ENCODE data around the gene LARGE1. TPM values are rescaled to one million over a fixed set of nuclear protein-coding genes. Genes with fewer than 3 reads are reported as not detected.

Gene LARGE1
- total and polyA plus RNA-seq, 4 experiments from 2014 or later = 0.06 to 1.1 (median 1.0) TPM; not detected in 1

DNA sequence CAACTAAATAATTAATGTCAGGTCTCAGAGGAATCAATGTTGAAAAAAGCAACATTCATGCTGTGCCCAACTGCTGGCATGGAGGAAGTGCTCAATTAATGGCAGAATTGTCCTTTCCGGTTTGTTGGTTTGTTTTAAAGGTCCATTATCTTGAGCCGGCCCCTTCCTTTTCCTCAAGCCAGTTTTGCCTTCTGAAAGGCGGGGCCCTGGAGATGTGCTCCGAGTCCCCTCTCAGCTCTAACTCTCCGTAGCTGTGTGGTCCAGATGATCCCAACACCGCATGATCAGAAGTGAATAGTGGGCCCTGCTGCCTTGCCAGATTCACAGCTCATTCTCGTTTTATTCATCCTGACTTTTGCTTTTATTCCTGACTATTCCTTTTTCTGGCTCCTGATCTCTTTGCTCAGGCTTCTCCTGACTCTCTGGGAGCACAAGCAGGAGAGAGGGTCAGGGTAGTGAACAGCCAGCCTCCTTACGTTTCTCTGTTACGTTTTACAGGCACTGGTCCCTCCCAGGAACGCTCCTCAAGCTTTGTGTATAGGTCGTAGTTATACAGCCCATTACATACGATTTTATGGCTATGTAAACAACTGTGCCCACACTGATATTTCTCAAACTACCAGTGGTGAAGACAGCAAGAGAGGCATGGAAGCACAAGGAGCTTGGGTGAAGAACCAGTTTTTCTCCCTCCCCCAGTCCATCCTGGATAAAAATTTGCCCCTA is 265.9 kb downstream of the LARGE1 start:
- no peaks in the 10 kb centered on the region for H3K36me3 ChIP-seq (ENCODE audit: insufficient read depth, low read length)
- no peaks in the 10 kb centered on the region for H3K36me3 Mint-ChIP-seq
- H3K9me3 ChIP-seq (ENCODE audit: control insufficient read depth in 1 of 2, low read length in 2 of 2) = peaks cover 0 to 5% of the 10 kb centered on the region in 2 donors
- H3K4me1 Mint-ChIP-seq = no peaks in the 10 kb centered on the region
- H3K4me3 ChIP-seq (ENCODE audit: low read length in 2 of 2) = no peak overlapping the region
- ChIA-PET POLR2A (ENCODE audit: partially characterized antibody) (no interaction called here), CTCF (ENCODE audit: partially characterized antibody) (no interaction called here)
- no peak overlapping the region for H3K27ac Mint-ChIP-seq
- H3K9me3 Mint-ChIP-seq = peaks cover 5 to 36% (median 27%) of the 10 kb centered on the region in 8 donors
- peaks cover 0 to 2% of the 10 kb centered on the region in 2 donors for H3K27me3 Mint-ChIP-seq
- no peak overlapping the region for H3K4me3 Mint-ChIP-seq
- H3K27me3 ChIP-seq (ENCODE audit: insufficient read depth, low read length) = no peaks in the 10 kb centered on the region
- no peak overlapping the region for H3K27ac ChIP-seq (ENCODE audit: low read depth, low read length)
- intact Hi-C loops (cut with micrococcal nuclease) = no loop called here
- no peaks in the 10 kb centered on the region for H3K4me1 ChIP-seq (ENCODE audit: insufficient read depth, low read length)
- DNase-seq = no peak

GRCh38 chr22:33653532-33654063 is 266.7 kb downstream of the LARGE1 start:
- H3K27ac ChIP-seq (ENCODE audit: low read depth, low read length) = no peak overlapping the region
- Mint-ChIP-seq H3K4me3 (no peak overlapping the region), H3K36me3 (no peaks in the 10 kb centered on the region), H3K9me3 (peaks cover 5 to 39% (median 26%) of the 10 kb centered on the region in 8 donors), H3K27me3 (peaks cover 0 to 2% of the 10 kb centered on the region in 2 donors), H3K4me1 (no peaks in the 10 kb centered on the region), H3K27ac (no peak overlapping the region)
- intact Hi-C loops (cut with micrococcal nuclease) = no loop called here
- DNase-seq = no peak
- H3K4me1 ChIP-seq (ENCODE audit: insufficient read depth, low read length) = no peaks in the 10 kb centered on the region
- no peaks in the 10 kb centered on the region for H3K36me3 ChIP-seq (ENCODE audit: insufficient read depth, low read length)
- H3K27me3 ChIP-seq (ENCODE audit: insufficient read depth, low read length) = no peaks in the 10 kb centered on the region
- H3K9me3 ChIP-seq (ENCODE audit: control insufficient read depth in 1 of 2, low read length in 2 of 2) = peaks cover 0 to 5% of the 10 kb centered on the region in 2 donors
- CTCF ChIA-PET (ENCODE audit: partially characterized antibody) = no interaction called here
- POLR2A ChIA-PET (ENCODE audit: partially characterized antibody) = no interaction called here
- H3K4me3 ChIP-seq (ENCODE audit: low read length in 2 of 2) = no peak overlapping the region

DNA sequence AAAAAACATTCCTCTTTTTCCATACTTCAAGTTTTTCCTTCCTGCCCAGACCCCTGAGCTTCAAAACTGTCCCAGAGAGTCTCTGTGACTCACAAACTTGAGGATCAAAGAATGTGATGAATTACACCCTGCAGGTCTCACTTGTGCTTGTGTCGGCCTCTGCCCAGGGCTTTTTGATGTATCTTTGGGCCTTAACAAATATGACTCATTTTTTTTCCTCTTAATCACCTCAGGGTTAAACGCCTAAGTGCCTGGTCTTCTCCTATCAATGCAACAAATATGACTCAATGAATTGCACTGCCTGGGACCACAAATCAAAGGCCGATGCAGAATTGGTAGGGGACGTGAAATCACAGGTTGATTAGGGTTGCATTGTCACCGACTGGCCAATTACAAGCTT is 267.7 kb downstream of the LARGE1 start:
- no peak for DNase-seq
- CTCF ChIA-PET (ENCODE audit: partially characterized antibody) = no interaction called here
- H3K36me3 Mint-ChIP-seq = no peaks in the 10 kb centered on the region
- H3K4me3 Mint-ChIP-seq = no peak overlapping the region
- no peaks in the 10 kb centered on the region for H3K4me1 Mint-ChIP-seq
- peaks cover 0 to 2% of the 10 kb centered on the region in 2 donors for H3K27me3 Mint-ChIP-seq
- no peak overlapping the region for H3K4me3 ChIP-seq (ENCODE audit: low read length in 2 of 2)
- no peaks in the 10 kb centered on the region for H3K4me1 ChIP-seq (ENCODE audit: insufficient read depth, low read length)
- intact Hi-C loops (cut with micrococcal nuclease) = no loop called here
- POLR2A ChIA-PET (ENCODE audit: partially characterized antibody) = no interaction called here
- no peak overlapping the region for H3K27ac Mint-ChIP-seq
- H3K9me3 ChIP-seq (ENCODE audit: control insufficient read depth in 1 of 2, low read length in 2 of 2) = peaks cover 0 to 2% of the 10 kb centered on the region in 2 donors
- H3K9me3 Mint-ChIP-seq = peaks cover 5 to 43% (median 27%) of the 10 kb centered on the region in 8 donors
- no peaks in the 10 kb centered on the region for H3K27me3 ChIP-seq (ENCODE audit: insufficient read depth, low read length)
- H3K27ac ChIP-seq (ENCODE audit: low read depth, low read length) = no peak overlapping the region
- no peaks in the 10 kb centered on the region for H3K36me3 ChIP-seq (ENCODE audit: insufficient read depth, low read length)

DNA sequence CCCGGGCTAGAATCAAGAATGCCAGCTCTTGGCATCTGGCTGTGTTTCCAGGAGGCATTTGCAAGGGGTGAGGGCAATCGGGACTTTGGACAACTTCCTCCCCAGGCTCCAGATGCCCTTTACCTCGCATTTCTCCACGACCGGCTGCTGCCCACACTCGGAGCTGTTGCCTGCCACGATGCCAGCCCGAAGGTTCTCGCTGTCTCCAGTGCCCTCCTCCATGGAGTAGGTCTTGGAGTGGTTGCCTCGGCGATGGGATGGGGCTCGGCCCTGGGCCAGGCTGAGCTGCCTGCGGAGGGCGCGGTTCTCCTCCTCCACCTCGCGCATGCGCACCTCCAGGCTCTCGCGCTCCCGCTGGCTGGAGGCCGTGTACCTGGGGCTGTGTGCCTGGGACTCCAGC is 270.0 kb downstream of the LARGE1 start:
- Histone ChIP-seq H3K4me3 (ENCODE audit: low read length in 2 of 2) (no peak overlapping the region), H3K36me3 (ENCODE audit: insufficient read depth, low read length) (no peaks in the 10 kb centered on the region), H3K27me3 (ENCODE audit: insufficient read depth, low read length) (no peaks in the 10 kb centered on the region), H3K27ac (ENCODE audit: low read depth, low read length) (no peak overlapping the region), H3K9me3 (ENCODE audit: control insufficient read depth in 1 of 2, low read length in 2 of 2) (no peaks in the 10 kb centered on the region), H3K4me1 (ENCODE audit: insufficient read depth, low read length) (no peaks in the 10 kb centered on the region)
- ChIA-PET CTCF (ENCODE audit: partially characterized antibody) (no interaction called here), POLR2A (ENCODE audit: partially characterized antibody) (no interaction called here)
- Mint-ChIP-seq H3K9me3 (peaks cover 5 to 39% (median 20%) of the 10 kb centered on the region in 8 donors), H3K27me3 (peaks cover 0 to 2% of the 10 kb centered on the region in 2 donors), H3K27ac (no peak overlapping the region), H3K4me3 (no peak overlapping the region), H3K4me1 (no peaks in the 10 kb centered on the region), H3K36me3 (no peaks in the 10 kb centered on the region)
- no peak for DNase-seq
- intact Hi-C loops (cut with micrococcal nuclease) = no loop called here

DNA sequence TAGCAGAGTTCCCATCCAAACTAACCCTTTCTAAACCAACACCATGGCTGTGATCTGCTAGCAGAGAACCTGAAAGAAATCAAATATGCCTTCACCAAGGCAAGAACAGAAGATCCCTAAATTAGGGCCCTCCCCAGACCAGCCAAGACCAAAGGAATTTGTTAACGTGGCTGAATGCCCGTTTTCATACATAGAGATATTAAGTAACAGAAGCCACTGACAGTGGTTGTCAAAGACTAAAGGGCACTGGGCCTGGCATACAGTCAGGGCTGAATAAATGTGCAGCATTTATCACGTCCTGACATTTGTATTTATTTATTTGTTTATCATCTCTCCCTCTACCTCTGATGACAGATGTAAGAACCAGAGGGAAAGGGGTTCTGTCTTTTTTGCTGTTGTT is 271.8 kb downstream of the LARGE1 start:
- no peaks in the 10 kb centered on the region for H3K9me3 ChIP-seq (ENCODE audit: control insufficient read depth in 1 of 2, low read length in 2 of 2)
- H3K27ac ChIP-seq (ENCODE audit: low read depth, low read length) = no peak overlapping the region
- CTCF ChIA-PET (ENCODE audit: partially characterized antibody) = no interaction called here
- POLR2A ChIA-PET (ENCODE audit: partially characterized antibody) = no interaction called here
- Mint-ChIP-seq H3K27me3 (peaks cover 0 to 2% of the 10 kb centered on the region in 2 donors), H3K36me3 (no peaks in the 10 kb centered on the region), H3K4me3 (no peak overlapping the region), H3K4me1 (no peaks in the 10 kb centered on the region), H3K9me3 (peaks cover 5 to 37% (median 16%) of the 10 kb centered on the region in 8 donors), H3K27ac (no peak overlapping the region)
- DNase-seq = no peak
- no peaks in the 10 kb centered on the region for H3K4me1 ChIP-seq (ENCODE audit: insufficient read depth, low read length)
- H3K27me3 ChIP-seq (ENCODE audit: insufficient read depth, low read length) = no peaks in the 10 kb centered on the region
- H3K4me3 ChIP-seq (ENCODE audit: low read length in 2 of 2) = no peak overlapping the region
- intact Hi-C loops (cut with micrococcal nuclease) = no loop called here
- no peaks in the 10 kb centered on the region for H3K36me3 ChIP-seq (ENCODE audit: insufficient read depth, low read length)

GRCh38 chr22:33640900-33641299 is 279.4 kb downstream of the LARGE1 start:
- H3K9me3 Mint-ChIP-seq = peaks cover 3 to 50% (median 14%) of the 10 kb centered on the region in 8 donors
- H3K36me3 ChIP-seq (ENCODE audit: insufficient read depth, low read length) = no peaks in the 10 kb centered on the region
- intact Hi-C loops (cut with micrococcal nuclease) = no loop called here
- H3K4me1 Mint-ChIP-seq = no peaks in the 10 kb centered on the region
- H3K9me3 ChIP-seq (ENCODE audit: control insufficient read depth in 1 of 2, low read length in 2 of 2) = no peaks in the 10 kb centered on the region
- no peak overlapping the region for H3K4me3 ChIP-seq (ENCODE audit: low read length in 2 of 2)
- DNase-seq = no peak
- no peaks in the 10 kb centered on the region for H3K27me3 Mint-ChIP-seq
- CTCF ChIA-PET (ENCODE audit: partially characterized antibody) = no interaction called here
- POLR2A ChIA-PET (ENCODE audit: partially characterized antibody) = no interaction called here
- no peaks in the 10 kb centered on the region for H3K27me3 ChIP-seq (ENCODE audit: insufficient read depth, low read length)
- no peaks in the 10 kb centered on the region for H3K36me3 Mint-ChIP-seq
- no peaks in the 10 kb centered on the region for H3K4me1 ChIP-seq (ENCODE audit: insufficient read depth, low read length)
- H3K27ac Mint-ChIP-seq = no peak overlapping the region
- no peak overlapping the region for H3K27ac ChIP-seq (ENCODE audit: low read depth, low read length)
- H3K4me3 Mint-ChIP-seq = no peak overlapping the region

DNA sequence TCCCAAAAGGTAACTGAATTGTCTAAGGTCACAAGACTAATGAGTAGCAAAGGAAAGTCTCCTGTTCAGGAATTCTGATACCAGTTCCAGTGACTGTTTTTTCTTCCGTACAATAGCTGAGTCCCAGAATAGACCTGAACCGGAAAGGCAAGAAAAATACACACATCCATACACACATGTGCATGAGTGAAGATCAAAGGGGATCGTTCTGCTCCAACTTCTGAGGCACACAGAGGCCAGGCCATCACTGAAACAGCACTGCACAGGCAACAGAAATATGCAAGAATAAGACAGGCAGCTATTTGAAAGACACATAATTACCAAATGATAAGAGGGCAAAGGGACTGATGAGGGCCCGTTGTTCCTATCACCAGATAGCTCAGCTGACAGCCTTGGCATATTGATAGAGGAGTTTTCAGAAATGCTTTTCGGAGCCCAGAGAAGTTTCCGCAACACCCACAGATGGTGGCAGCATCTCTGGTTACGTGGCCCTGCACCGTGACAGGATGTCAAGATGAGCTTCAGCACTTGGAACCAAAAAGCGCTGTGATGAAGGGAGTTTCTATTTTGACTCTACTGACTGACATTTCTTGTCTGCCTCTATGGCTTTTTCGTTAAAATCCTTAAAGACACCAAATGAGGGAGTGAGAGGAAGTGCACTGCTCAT is 280.6 kb downstream of the LARGE1 start:
- Mint-ChIP-seq H3K27me3 (no peaks in the 10 kb centered on the region), H3K27ac (no peak overlapping the region), H3K4me3 (no peak overlapping the region), H3K36me3 (no peaks in the 10 kb centered on the region), H3K9me3 (peaks cover 3 to 50% (median 12%) of the 10 kb centered on the region in 8 donors), H3K4me1 (no peaks in the 10 kb centered on the region)
- intact Hi-C loops (cut with micrococcal nuclease) = no loop called here
- H3K9me3 ChIP-seq (ENCODE audit: control insufficient read depth in 1 of 2, low read length in 2 of 2) = no peaks in the 10 kb centered on the region
- POLR2A ChIA-PET (ENCODE audit: partially characterized antibody) = no interaction called here
- no peaks in the 10 kb centered on the region for H3K27me3 ChIP-seq (ENCODE audit: insufficient read depth, low read length)
- no peaks in the 10 kb centered on the region for H3K36me3 ChIP-seq (ENCODE audit: insufficient read depth, low read length)
- no peak overlapping the region for H3K27ac ChIP-seq (ENCODE audit: low read depth, low read length)
- CTCF ChIA-PET (ENCODE audit: partially characterized antibody) = no interaction called here
- H3K4me3 ChIP-seq (ENCODE audit: low read length in 2 of 2) = no peak overlapping the region
- no peaks in the 10 kb centered on the region for H3K4me1 ChIP-seq (ENCODE audit: insufficient read depth, low read length)
- DNase-seq = no peak
